Stimulated activated CD8-positive, alpha-beta memory T cell treated with anti-CD3 and anti-CD28 coated beads, Interleukin-7, amount 100 ng/mL, for 1 hour (primary cell): ENCODE data around the gene MAGEA2.
"Not testable (repeated sequence)": the region's sequence is repeated elsewhere in the genome, so short reads cannot be mapped to it uniquely, and the experiment has no call there.

Source experiments
- DNase-seq, 2 donors: peaks; one replicate each; pipeline ENCODE4 v3.0.0-alpha.2; 2020; ENCODE audit warnings: low read depth in 2 of 2

MAGEA2 gene

GRCh38 chrX:152753686-152754650 is at the start of gene MAGEA2:
MAGEA2 (minus strand) TSS chrX:152753842; CDS start chrX:152751363, 2,479 bp downstream.
- not testable (repeated sequence) for DNase-seq

GRCh38 chrX:152798945-152799344 is 45.3 kb upstream of the MAGEA2 start:
- no peak for DNase-seq

- not testable (repeated sequence) for DNase-seq
Observed at GRCh38 chrX:152787062-152787461, 33.4 kb upstream of the MAGEA2 start.

- not testable (repeated sequence) for DNase-seq
Observed at GRCh38 chrX:152769549-152770289, 16.1 kb upstream of the MAGEA2 start, which contains the start of gene MAGEA6. MAGEA6 (minus strand) TSS chrX:152769689; CDS start chrX:152767650, 2,039 bp downstream.

GRCh38 chrX:152766562-152766961 is 12.9 kb upstream of the MAGEA2 start:
- not testable (repeated sequence) for DNase-seq

- not testable (repeated sequence) for DNase-seq
Observed at GRCh38 chrX:152761582-152761981, 7.9 kb upstream of the MAGEA2 start.

GRCh38 chrX:152759544-152759943 is 5.9 kb upstream of the MAGEA2 start:
- not testable (repeated sequence) for DNase-seq

- DNase-seq = not testable (repeated sequence)
Observed at GRCh38 chrX:152758918-152759317, 5.3 kb upstream of the MAGEA2 start, which contains the start of gene CSAG3. CSAG3 (plus strand) TSS chrX:152759218.

- not testable (repeated sequence) for DNase-seq
Observed at GRCh38 chrX:152754871-152755270, 1.2 kb upstream of the MAGEA2 start.

GRCh38 chrX:152738560-152738959 is 15.1 kb downstream of the MAGEA2 start:
- DNase-seq = no peak

GRCh38 chrX:152736528-152736927 is 17.1 kb downstream of the MAGEA2 start:
- not testable (repeated sequence) for DNase-seq

GRCh38 chrX:152735860-152736511 is 17.7 kb downstream of the MAGEA2 start:
- DNase-seq = no peak

- DNase-seq = no peak
Observed at GRCh38 chrX:152735101-152735500, 18.5 kb downstream of the MAGEA2 start.

GRCh38 chrX:152734143-152734858 is 19.3 kb downstream of the MAGEA2 start:
- DNase-seq = not testable (repeated sequence)

- DNase-seq = no peak
Observed at GRCh38 chrX:152733261-152733975, 20.2 kb downstream of the MAGEA2 start, which contains the start of the genes CSAG1 and MAGEA12. CSAG1 (minus strand) TSS chrX:152733721; CDS start chrX:152732460, 1,261 bp downstream. MAGEA12 (plus strand) TSS chrX:152733757; CDS start chrX:152736162, 2,405 bp downstream.

GRCh38 chrX:152725409-152725808 is 28.2 kb downstream of the MAGEA2 start:
- no peak for DNase-seq

GRCh38 chrX:152713815-152714787 is 39.5 kb downstream of the MAGEA2 start, which contains the start of gene MAGEA2B:
MAGEA2B (plus strand) TSS chrX:152714628; CDS start chrX:152717107, 2,479 bp downstream.
- not testable (repeated sequence) for DNase-seq

GRCh38 chrX:152713195-152713594 is 40.4 kb downstream of the MAGEA2 start:
- not testable (repeated sequence) for DNase-seq

GRCh38 chrX:152709173-152709572 is 44.5 kb downstream of the MAGEA2 start, which contains the start of gene CSAG2:
CSAG2 (minus strand) TSS chrX:152709273; CDS start chrX:152709112, 161 bp downstream.
- not testable (repeated sequence) for DNase-seq
